HL-60 (cell line): ENCODE results near the gene LBX1.

Source experiments
- DNase-seq, 2 experiments: peaks; one replicate each; pipeline ENCODE4 v3.0.0-alpha.2; 2010 to 2020; ENCODE audit warnings: low read depth in 1 of 2, low spot score in 1 of 2
- H3K27ac ChIP-seq: fragments of 250-450 bp; sonication (Bioruptor Pico); replicated peaks from 2 replicates; pipeline ENCODE4 v1.5.1; 2020; ENCODE audit warnings: mild to moderate bottlenecking, moderate library complexity
- H3K27me3 ChIP-seq: fragments of 250-450 bp; sonication (Bioruptor Pico); 2 replicates; pipeline ENCODE4 v1.5.1; 2021; ENCODE audit warnings: mild to moderate bottlenecking, moderate library complexity; ENCODE audit not compliant: insufficient read depth, poor library complexity, severe bottlenecking
- H3K4me3 ChIP-seq: replicated peaks from 2 replicates; pipeline ENCODE4 v1.5.1; 2011; ENCODE audit warnings: mild to moderate bottlenecking, control low read depth, low read length; ENCODE audit not compliant: insufficient read depth
- GABPA ChIP-seq: IDR thresholded peaks from 2 replicates; pipeline ENCODE4 v1.6.1; 2012; ENCODE audit warnings: low read depth
- POLR2AphosphoS5 ChIP-seq: IDR thresholded peaks from 2 replicates; pipeline ENCODE4 v1.6.1; 2012; ENCODE audit warnings: low read depth
- SPI1 ChIP-seq: IDR thresholded peaks from 2 replicates; pipeline ENCODE4 v1.6.1; 2012; ENCODE audit warnings: low read depth, mild to moderate bottlenecking, borderline replicate concordance
- TF ChIP-seq, protein P1 (sequence below): IDR thresholded peaks from one replicate; pipeline ENCODE4 v1.5.1; 2011; ENCODE audit warnings: low read length, control low read depth, inconsistent platforms; ENCODE audit not compliant: insufficient read depth
- TF ChIP-seq, protein P2 (sequence below): IDR thresholded peaks from 2 replicates; pipeline ENCODE4 v1.6.1; 2012; ENCODE audit warnings: low read depth; ENCODE audit not compliant: insufficient replicate concordance

The LBX1 gene

DNA sequence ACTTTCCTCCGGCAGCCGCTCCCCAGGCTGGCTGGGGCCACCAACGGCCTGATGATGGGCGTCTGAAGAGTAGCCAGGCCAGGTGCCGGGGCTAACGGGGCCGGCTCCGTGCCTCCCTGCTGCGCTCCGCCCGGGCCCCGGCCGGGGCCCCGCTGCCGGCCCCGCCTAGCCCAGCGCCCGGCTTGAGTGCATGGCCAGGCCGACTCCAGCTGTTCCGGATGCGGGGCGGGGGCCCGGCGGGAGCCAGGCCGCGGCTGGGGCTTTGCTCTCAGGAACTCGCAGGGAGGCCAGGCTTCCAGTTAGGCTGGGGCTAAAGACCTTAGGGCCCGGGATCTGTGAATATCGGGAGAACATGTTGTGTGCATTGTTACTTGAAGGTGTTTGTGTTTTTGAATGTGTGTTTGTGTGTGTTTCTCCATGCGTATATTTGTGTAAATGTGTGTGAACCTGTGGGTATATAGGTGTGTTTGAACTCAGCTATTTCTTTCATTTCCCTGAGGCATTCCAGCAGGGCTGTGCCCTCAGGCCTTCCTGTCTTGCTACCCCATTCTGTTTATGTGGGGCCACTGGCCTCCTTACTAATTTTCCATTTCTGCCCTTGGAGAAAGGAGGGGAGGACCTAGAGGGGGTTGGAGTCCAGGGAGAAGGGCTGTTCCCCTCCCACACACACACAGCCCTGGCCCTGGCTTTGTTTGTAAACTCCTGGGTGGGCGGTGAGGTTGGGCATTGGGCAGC, 1.1 kb upstream of the LBX1 start:
- peaks cover 92% of the 10 kb centered on the region for H3K27me3 ChIP-seq
- DNase-seq: no peak

DNA sequence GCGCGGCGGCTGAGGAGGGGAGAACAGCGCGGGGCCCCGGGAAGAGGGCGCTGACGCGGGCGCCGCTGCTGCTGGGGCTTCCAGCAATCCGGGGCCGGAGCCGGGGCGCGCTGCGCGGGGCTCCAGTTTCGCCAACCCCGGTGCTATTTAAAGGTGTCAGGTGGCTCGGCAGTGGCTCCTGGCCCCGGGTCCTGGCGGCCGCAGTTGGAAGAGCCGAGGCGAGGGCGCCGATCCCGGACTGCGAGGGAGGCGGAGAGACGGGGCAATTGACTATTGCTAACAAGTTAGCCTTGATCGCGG, 347 bp downstream of the LBX1 start:
- no peak for DNase-seq

More for the DNA sequence above, 1.1 kb upstream of the LBX1 start:
- H3K4me3 ChIP-seq: no peak overlapping the region
- H3K27ac ChIP-seq: no peak overlapping the region
- TF ChIP-seq, protein P1, sequence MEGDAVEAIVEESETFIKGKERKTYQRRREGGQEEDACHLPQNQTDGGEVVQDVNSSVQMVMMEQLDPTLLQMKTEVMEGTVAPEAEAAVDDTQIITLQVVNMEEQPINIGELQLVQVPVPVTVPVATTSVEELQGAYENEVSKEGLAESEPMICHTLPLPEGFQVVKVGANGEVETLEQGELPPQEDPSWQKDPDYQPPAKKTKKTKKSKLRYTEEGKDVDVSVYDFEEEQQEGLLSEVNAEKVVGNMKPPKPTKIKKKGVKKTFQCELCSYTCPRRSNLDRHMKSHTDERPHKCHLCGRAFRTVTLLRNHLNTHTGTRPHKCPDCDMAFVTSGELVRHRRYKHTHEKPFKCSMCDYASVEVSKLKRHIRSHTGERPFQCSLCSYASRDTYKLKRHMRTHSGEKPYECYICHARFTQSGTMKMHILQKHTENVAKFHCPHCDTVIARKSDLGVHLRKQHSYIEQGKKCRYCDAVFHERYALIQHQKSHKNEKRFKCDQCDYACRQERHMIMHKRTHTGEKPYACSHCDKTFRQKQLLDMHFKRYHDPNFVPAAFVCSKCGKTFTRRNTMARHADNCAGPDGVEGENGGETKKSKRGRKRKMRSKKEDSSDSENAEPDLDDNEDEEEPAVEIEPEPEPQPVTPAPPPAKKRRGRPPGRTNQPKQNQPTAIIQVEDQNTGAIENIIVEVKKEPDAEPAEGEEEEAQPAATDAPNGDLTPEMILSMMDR: no peak
- TF ChIP-seq SPI1 (no peak), GABPA (no peak), POLR2AphosphoS5 (no peak)
- TF ChIP-seq, protein P2, sequence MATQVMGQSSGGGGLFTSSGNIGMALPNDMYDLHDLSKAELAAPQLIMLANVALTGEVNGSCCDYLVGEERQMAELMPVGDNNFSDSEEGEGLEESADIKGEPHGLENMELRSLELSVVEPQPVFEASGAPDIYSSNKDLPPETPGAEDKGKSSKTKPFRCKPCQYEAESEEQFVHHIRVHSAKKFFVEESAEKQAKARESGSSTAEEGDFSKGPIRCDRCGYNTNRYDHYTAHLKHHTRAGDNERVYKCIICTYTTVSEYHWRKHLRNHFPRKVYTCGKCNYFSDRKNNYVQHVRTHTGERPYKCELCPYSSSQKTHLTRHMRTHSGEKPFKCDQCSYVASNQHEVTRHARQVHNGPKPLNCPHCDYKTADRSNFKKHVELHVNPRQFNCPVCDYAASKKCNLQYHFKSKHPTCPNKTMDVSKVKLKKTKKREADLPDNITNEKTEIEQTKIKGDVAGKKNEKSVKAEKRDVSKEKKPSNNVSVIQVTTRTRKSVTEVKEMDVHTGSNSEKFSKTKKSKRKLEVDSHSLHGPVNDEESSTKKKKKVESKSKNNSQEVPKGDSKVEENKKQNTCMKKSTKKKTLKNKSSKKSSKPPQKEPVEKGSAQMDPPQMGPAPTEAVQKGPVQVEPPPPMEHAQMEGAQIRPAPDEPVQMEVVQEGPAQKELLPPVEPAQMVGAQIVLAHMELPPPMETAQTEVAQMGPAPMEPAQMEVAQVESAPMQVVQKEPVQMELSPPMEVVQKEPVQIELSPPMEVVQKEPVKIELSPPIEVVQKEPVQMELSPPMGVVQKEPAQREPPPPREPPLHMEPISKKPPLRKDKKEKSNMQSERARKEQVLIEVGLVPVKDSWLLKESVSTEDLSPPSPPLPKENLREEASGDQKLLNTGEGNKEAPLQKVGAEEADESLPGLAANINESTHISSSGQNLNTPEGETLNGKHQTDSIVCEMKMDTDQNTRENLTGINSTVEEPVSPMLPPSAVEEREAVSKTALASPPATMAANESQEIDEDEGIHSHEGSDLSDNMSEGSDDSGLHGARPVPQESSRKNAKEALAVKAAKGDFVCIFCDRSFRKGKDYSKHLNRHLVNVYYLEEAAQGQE: no peak

DNA sequence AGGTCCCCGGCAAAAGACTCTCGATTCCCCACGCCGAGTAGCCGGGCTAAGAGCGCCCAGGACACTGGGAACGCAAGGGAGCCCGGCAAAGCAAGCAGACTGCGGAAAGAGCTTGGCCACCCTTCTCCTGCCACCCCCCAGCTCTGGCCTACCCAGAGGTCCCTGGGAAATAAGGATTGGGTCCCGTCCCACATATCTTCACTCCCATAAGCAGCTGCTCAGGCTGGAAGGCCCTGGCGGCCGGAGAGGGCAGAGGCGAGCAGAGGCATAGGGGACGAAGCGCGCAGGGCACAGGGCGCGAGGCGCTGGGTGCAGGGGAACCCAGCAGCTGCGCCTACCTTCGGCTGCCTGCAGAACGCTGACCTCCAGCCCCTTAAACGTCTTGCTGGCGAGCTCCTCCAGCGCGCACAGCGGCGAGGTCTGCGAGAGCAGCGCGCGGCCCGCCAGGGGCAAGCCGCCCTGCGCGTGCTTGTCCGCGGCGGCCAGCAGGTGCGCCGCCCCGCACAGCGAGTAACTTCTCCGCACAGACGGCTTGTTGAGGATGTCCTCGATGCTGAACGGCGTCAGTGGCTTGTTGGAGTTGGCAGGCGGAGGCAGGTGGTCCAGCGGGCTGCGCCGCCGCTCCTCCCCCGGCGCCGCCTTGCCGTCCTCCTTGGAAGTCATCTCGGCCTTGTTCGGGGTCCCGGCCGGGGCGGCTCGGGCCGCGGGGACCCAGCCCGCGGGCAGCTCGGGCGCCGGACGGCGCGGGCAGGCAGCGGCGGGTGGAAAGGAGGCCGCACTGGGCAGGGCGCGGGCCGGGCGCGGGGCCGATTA, 904 bp downstream of the LBX1 start:
- TF ChIP-seq POLR2AphosphoS5 (no peak), GABPA (no peak), SPI1 (no peak)
- TF ChIP-seq, protein P2: no peak
- TF ChIP-seq, protein P1: no peak
- H3K27me3 ChIP-seq: peaks cover 86% of the 10 kb centered on the region
- no peak overlapping the region for H3K27ac ChIP-seq
- H3K4me3 ChIP-seq: no peak overlapping the region
- DNase-seq: no peak

More for the DNA sequence above, 347 bp downstream of the LBX1 start:
- TF ChIP-seq GABPA (no peak), POLR2AphosphoS5 (no peak), SPI1 (no peak)
- TF ChIP-seq, protein P2: no peak
- TF ChIP-seq, protein P1: no peak
- Histone ChIP-seq H3K4me3 (no peak overlapping the region), H3K27me3 (peaks cover 86% of the 10 kb centered on the region), H3K27ac (no peak overlapping the region)
